NCI-H510A (cell line): Measurements from ENCODE around the gene TCF7L2.
"Not testable (repeated sequence)": the region's sequence is repeated elsewhere in the genome, so short reads cannot be mapped to it uniquely, and the experiment has no call there.

Experiments
- DNase-seq: peaks from one replicate; lab custom pipeline; 2025; lab: John Stamatoyannopoulos, UW

TCF7L2 gene

GRCh38 chr10:113066120-113066519, 116.1 kb downstream of the TCF7L2 start:
- not testable (repeated sequence) for DNase-seq

- DNase-seq, result no peak
These were observed 116.7 kb downstream of the TCF7L2 start for GRCh38 chr10:113066561-113067312.

- DNase-seq, result no peak
These were observed 117.5 kb downstream of the TCF7L2 start for GRCh38 chr10:113067501-113067900.

GRCh38 chr10:113068178-113068890, 118.3 kb downstream of the TCF7L2 start:
- no peak for DNase-seq

- DNase-seq, result no peak
These were observed 119.5 kb downstream of the TCF7L2 start for GRCh38 chr10:113069595-113069994.

- DNase-seq, result no peak
These were observed 121.4 kb downstream of the TCF7L2 start for GRCh38 chr10:113071446-113071845.

GRCh38 chr10:113073549-113074189, 123.6 kb downstream of the TCF7L2 start:
- DNase-seq, result no peak

GRCh38 chr10:113076949-113077348, 126.9 kb downstream of the TCF7L2 start:
- no peak for DNase-seq

GRCh38 chr10:113078282-113078907, 128.3 kb downstream of the TCF7L2 start:
- DNase-seq, result no peak

GRCh38 chr10:113080061-113080924, 130.2 kb downstream of the TCF7L2 start:
- DNase-seq, result no peak

GRCh38 chr10:113080925-113081229, 130.8 kb downstream of the TCF7L2 start:
- DNase-seq, result no peak

- DNase-seq, result no peak
These were observed 134.0 kb downstream of the TCF7L2 start for GRCh38 chr10:113084031-113084430.

- DNase-seq, result no peak
These were observed 135.7 kb downstream of the TCF7L2 start for GRCh38 chr10:113085776-113086175.

GRCh38 chr10:113086282-113086681, 136.2 kb downstream of the TCF7L2 start:
- DNase-seq, result no peak

GRCh38 chr10:113087165-113088029, 137.3 kb downstream of the TCF7L2 start:
- no peak for DNase-seq

- DNase-seq, result no peak
These were observed 138.1 kb downstream of the TCF7L2 start for GRCh38 chr10:113088194-113088593.

- DNase-seq, result no peak
These were observed 139.5 kb downstream of the TCF7L2 start for GRCh38 chr10:113089551-113089950.

- no peak for DNase-seq
These were observed 141.9 kb downstream of the TCF7L2 start for GRCh38 chr10:113091920-113092319.

- DNase-seq, result no peak
These were observed 143.4 kb downstream of the TCF7L2 start for GRCh38 chr10:113093188-113094113.

GRCh38 chr10:113094114-113094486, 144.1 kb downstream of the TCF7L2 start:
- DNase-seq, result no peak
